Nephron progenitor cell (in vitro differentiated cells): Measurements from ENCODE around the gene IRF7.

ENCODE experiments used
- DNase-seq: peaks from one replicate; pipeline ENCODE4 v3.0.0; 2021
- H3K27ac Mint-ChIP-seq: 2 replicates; pipeline ENCODE4 v1.8.0; 2021; ENCODE audit warnings: mild to moderate bottlenecking, moderate library complexity, mixed read lengths
- H3K27me3 Mint-ChIP-seq: 2 replicates; pipeline ENCODE4 v1.8.0; 2021; ENCODE audit warnings: mild to moderate bottlenecking, low read depth, mixed read lengths; ENCODE audit not compliant: poor library complexity
- H3K36me3 Mint-ChIP-seq: 2 replicates; pipeline ENCODE4 v1.8.0; 2021; ENCODE audit warnings: low read depth, mixed read lengths
- H3K4me1 Mint-ChIP-seq: 2 replicates; pipeline ENCODE4 v1.8.0; 2021; ENCODE audit warnings: mixed read lengths
- H3K4me3 Mint-ChIP-seq: 2 replicates; pipeline ENCODE4 v1.8.0; 2021; ENCODE audit warnings: mild to moderate bottlenecking, moderate library complexity, mixed read lengths
- H3K9me3 Mint-ChIP-seq: 2 replicates; pipeline ENCODE4 v1.8.0; 2021; ENCODE audit warnings: mild to moderate bottlenecking, moderate library complexity, mixed read lengths
- CTCF ChIP-seq: fragments of 200-600 bp; sonication (generic); IDR thresholded peaks from 2 replicates; pipeline ENCODE4 v1.5.0; 2021; ENCODE audit warnings: antibody characterized with exemption

The IRF7 gene

GRCh38 chr11:563066-563811, 52.5 kb downstream of the IRF7 start:
- Mint-ChIP-seq H3K9me3 (no peaks in the 10 kb centered on the region), H3K27ac (no peak overlapping the region), H3K4me3 (no peak overlapping the region), H3K4me1 (peaks cover 17% of the 10 kb centered on the region), H3K36me3 (no peaks in the 10 kb centered on the region), H3K27me3 (peaks cover 12% of the 10 kb centered on the region)
- DNase-seq, result no peak
- TF ChIP-seq CTCF, result no peak
